Articular chondrocyte of knee joint (primary cell): ENCODE results near the gene STK38L. TPM values are rescaled to one million over a fixed set of nuclear protein-coding genes. Genes with fewer than 3 reads are reported as not detected.

ENCODE experiments used
- total RNA-seq: library from RNA; depleted of rRNA; stranded (reverse); fragments of >200 nt; gene quantifications from 2 replicates; pipeline ENCODE4 v1.2.3, GENCODE V29; 2012

The STK38L gene
- 57.1 and 68.1 TPM in 2 replicates for total RNA-seq

GRCh38 chr12:27243804-27244688 is at the start of gene STK38L:
TSS of gene STK38L (plus strand) at chr12:27244286. CDS start at chr12:27297721, 53,435 bp downstream.

GRCh38 chr12:27332714-27333402 is 88.8 kb downstream of the STK38L start, which contains the start of gene BMAL2:
TSS of gene BMAL2 (plus strand) at chr12:27332836. CDS start at chr12:27333073, 237 bp downstream.

Other genes with a start within 250 kb of the STK38L start
- gene TM7SF3, start 229.9 kb upstream of the STK38L start, total RNA-seq, result 56.2 and 59.1 TPM in 2 replicates
- 95.7 and 105 TPM in 2 replicates for gene MED21, start 221.7 kb upstream of the STK38L start, total RNA-seq
- not detected in 2 replicates for gene C12orf71, start 161.7 kb upstream of the STK38L start, total RNA-seq
- gene BMAL2, start 88.5 kb downstream of the STK38L start, total RNA-seq, result 82.3 and 91.3 TPM in 2 replicates
- gene SMCO2, start 202.4 kb downstream of the STK38L start, total RNA-seq, result 0.43 and 1.6 TPM in 2 replicates